ENCODE data around the gene ZNF609.
A peak's percentile ranks its signal among the peaks of the same experiment; 100 is the strongest.

The ZNF609 gene

GRCh38 chr15:64701482-64702184 is 241.3 kb downstream of the ZNF609 start:
- no peak for DNase-seq

DNA sequence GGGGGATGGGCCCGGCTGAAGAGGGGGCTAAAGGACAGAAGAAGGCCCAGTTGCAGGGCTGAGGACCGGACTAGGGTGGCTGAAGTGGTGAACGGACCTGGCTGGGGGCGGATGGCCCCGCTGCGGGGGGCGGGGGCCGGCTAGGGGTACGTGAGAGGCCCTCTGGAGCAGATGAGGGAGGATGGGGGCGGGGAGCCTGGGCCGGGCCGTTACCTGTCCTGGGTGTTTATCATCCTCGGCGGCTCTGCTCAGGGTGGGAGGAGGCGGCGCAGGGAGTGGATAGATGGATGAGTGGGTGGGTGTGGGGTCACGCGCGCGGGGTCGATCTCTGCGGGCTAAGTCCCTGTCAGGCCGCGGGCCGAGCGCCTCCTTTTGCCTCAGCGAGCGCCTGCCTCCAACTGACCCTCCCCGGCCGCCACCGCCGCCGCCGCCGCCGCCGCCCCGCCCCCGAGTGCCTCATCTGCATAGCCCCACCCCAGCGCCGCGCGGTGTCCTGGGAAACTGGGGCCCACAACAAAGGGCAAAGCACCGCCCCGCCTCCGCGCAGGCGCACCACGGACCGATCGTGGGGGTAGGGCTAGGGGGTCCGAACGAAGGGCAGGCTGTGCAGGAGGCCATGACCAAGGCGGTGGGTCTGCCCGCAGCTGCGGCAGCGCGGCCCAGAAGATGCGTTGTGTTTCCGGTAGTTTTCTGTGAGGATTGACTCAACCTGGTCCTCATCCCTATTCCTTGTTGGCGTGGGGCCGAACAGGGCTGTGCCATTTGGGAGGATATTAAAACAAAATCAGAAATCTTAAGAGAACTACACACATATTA is 242.6 kb downstream of the ZNF609 start:
- peak; percentile 98 for DNase-seq

- no peak for DNase-seq
Observed at GRCh38 chr15:64703632-64703959, 243.2 kb downstream of the ZNF609 start.

DNA sequence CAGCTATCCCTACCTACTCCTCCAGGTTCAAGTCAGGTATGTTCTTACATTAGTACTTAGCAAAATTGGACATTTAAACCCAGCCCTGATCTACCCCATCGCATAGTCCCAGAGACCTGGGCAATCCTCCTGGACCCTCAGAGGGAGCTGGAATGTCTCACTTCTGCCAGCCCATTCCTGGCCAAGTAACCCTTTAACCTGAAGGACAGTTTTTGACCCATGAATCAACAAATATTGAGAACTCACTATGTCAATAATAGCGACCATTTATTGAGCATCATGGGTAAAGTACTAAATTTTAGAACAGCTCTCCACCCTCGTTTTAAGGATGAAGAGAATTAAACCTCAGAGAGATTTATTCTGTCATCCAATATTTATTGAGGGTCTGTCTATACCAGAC is 244.6 kb downstream of the ZNF609 start:
- DNase-seq = no peak

- no peak for DNase-seq
Observed at GRCh38 chr15:64706011-64706911, 245.9 kb downstream of the ZNF609 start.

GRCh38 chr15:64710676-64711428 is 250.5 kb downstream of the ZNF609 start:
- no peak for DNase-seq

- no peak for DNase-seq
Observed at GRCh38 chr15:64712353-64712752, 252.0 kb downstream of the ZNF609 start.

GRCh38 chr15:64713592-64713991 is 253.2 kb downstream of the ZNF609 start:
- no peak for DNase-seq

GRCh38 chr15:64716452-64716851 is 256.1 kb downstream of the ZNF609 start:
- no peak for DNase-seq

DNA sequence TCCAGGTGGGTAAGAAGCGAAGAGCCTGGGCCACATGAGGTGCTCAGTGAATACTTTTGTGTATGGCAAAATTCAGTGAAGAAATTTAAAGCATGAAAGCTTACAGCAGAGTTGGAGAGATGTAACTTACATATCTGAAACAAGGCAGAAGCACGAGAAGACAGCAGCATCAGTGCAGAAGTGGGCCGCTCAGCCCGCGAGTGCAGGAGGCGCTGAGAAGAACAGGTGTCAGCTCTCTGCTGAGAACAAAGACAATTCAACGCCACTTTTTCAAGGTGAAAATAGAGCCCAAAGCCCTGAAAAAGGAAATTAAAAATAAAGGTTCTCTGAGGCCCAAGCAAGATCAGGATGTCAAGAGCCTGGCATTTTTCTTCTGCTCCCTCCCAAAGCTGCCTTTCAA is 256.8 kb downstream of the ZNF609 start:
- no peak for DNase-seq

GRCh38 chr15:64717735-64718495 is 257.5 kb downstream of the ZNF609 start:
- DNase-seq = no peak

DNA sequence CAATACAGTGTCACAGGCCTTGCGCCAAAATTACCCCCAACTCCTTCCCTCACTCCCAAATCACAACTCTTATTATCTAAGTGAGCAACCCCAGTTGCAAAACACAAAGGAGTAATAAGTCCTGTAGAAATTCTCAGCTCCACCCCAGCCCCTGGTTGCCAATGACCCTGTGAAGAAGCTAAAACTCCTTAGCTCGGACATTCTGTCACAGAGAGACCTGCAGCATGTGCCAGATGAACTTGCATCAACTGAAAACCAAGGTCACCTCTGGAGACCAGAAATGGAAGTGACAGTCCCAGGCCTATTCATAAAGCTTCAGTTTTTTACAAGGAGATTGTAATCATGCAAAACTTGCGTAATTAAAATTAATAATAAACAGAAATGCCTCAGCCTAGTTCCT is 259.8 kb downstream of the ZNF609 start:
- DNase-seq = no peak

DNA sequence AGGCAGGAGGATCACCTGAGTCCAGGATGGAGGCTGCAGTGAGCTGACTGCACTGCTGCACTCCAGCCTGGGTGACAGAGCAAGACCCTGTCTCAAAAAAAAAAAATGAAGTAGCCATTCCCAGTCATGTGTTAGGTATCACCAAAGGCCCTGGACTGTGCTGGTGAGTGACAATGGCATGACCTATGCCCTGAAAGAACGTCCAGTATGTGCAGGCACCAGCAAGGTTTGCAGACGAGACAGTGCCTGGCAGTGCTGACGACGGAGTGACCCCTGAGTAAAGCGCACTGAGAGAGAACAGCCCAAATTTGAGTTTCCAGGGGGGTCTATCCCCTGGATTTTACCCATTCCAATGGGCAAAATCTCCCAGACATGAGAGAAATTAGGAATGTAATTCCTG is 269.8 kb downstream of the ZNF609 start:
- no peak for DNase-seq

DNA sequence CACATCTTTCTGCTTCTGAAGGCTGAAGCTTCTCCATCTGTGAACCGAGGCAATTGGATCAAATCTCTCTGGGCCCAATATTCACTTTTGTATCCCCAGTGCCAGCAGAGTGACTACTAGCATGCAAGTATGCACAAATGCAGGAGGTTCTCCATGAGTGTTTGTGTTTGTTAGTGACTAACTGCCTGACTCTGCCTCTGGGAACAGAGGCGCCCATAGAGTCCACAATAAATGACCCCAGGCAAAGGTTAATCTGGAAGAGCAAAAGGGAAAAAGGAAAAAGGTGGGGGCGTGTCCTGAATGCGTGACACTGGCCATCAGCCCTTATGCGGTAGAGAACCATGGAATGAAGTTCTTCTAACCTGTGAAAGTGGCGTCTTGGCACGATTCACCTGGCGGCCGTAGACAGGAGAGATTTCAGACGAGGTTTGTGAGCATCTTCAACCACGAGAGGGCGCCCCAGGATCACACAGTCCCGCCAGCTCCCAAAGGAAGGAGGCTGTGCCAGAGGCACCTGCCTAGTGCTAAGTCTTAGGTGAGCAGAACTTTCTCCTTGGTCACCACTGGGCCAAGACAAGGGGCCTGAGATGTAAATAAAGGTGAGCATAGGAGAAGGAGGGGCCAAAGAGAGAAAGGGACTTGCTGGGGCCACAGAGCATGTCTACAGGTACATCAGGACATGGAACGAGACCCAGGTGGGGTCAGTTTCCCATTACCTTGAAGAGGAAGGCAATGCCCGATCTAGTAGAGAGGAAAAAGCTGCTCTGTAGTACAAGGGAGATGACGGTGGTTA is 270.8 kb downstream of the ZNF609 start:
- peak; percentile 90 for DNase-seq

- no peak for DNase-seq
Observed at GRCh38 chr15:64731805-64732151, 271.4 kb downstream of the ZNF609 start.

DNA sequence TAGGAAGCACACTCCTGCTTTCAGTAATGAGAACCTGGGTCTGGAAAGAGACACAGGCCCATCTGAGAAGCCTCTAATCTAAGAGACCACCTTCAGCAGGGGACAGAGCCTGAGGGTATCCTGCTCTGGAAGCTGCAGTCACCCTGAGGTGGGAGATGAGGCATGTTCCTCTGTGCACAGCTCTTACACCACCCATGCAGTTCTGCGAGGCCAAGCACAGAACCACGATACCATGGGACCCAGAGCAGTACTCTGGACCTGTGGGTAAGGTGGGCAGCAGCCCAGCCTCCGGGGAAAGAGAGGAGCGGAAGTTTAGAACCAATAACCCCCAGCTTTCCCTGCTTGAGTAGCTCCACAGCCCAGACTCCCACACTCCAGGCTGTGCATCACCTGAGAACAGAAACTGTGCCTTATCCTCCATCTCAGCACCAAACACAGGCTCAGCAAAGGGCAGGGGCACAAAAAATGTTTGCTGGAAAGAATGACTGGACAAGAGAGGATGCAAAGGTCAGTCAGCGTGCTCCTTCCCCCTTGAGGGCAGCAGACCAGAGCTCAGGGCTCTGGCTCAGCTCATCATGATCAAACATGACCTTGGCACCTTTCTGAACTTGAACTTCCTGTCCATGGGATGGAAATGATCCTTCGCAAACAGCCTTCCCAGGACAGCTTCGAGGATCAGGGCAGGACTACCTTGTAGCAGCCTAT is 271.9 kb downstream of the ZNF609 start:
- no peak for DNase-seq

All from activated CD4-positive, CD25-positive, alpha-beta regulatory T cell treated with anti-CD3 and anti-CD28 coated beads, Interleukin-2, amount 50 U/mL, for 72 hours (primary cell).